ENCODE measurements around the gene HMGCL. TPM values are rescaled to one million over a fixed set of nuclear protein-coding genes. Genes with fewer than 3 reads are reported as not detected.
"Not testable (repeated sequence)": the region's sequence is repeated elsewhere in the genome, so short reads cannot be mapped to it uniquely, and the experiment has no call there.

The HMGCL gene
- total RNA-seq, 1 donor = 39.8 TPM

GRCh38 chr1:23803674-23804073 is 21.6 kb downstream of the HMGCL start:
- H3K27me3 ChIP-seq (ENCODE audit: insufficient read depth, low read length) = no peaks in the 10 kb centered on the region
- TF ChIP-seq CTCF (IDR thresholded peaks at IDR 0.05; ENCODE audit: extremely low read depth, low read depth, low read length) = no peak
- H3K79me2 ChIP-seq (ENCODE audit: insufficient read depth, low read length) = no peaks in the 10 kb centered on the region
- H2AFZ ChIP-seq (ENCODE audit: low read length) = no peak overlapping the region
- no peaks in the 10 kb centered on the region for H3K9me3 ChIP-seq (ENCODE audit: low read depth, low read length)
- H3K4me3 ChIP-seq (ENCODE audit: insufficient read depth, low read length) = no peak overlapping the region
- H3K4me2 ChIP-seq (ENCODE audit: insufficient read depth, low read length) = no peak overlapping the region
- H3K4me1 ChIP-seq (ENCODE audit: insufficient read depth, low read length) = peaks cover 16% of the 10 kb centered on the region
- peaks cover 23% of the 10 kb centered on the region for H3K36me3 ChIP-seq (ENCODE audit: insufficient read depth, low read length)
- no peak overlapping the region for H3K27ac ChIP-seq (ENCODE audit: low read depth, low read length)
- H4K20me1 ChIP-seq (ENCODE audit: insufficient read depth, low read length) = no peaks in the 10 kb centered on the region
- DNase-seq (ENCODE audit: insufficient read length, low spot score, missing footprints) = no peak

- H3K27ac ChIP-seq (ENCODE audit: low read depth, low read length); H4K20me1 ChIP-seq (ENCODE audit: insufficient read depth, low read length): not testable (repeated sequence)
Measured at GRCh38 chr1:23802809-23803342, 22.4 kb downstream of the HMGCL start.

GRCh38 chr1:23801876-23802275 is 23.4 kb downstream of the HMGCL start:
- no peak overlapping the region for H3K27ac ChIP-seq (ENCODE audit: low read depth, low read length)
- H3K36me3 ChIP-seq (ENCODE audit: insufficient read depth, low read length) = peaks cover 33% of the 10 kb centered on the region
- no peaks in the 10 kb centered on the region for H3K9me3 ChIP-seq (ENCODE audit: low read depth, low read length)
- no peaks in the 10 kb centered on the region for H3K27me3 ChIP-seq (ENCODE audit: insufficient read depth, low read length)
- peak overlapping the region; percentile 97 for H3K4me2 ChIP-seq (ENCODE audit: insufficient read depth, low read length)
- no peak overlapping the region for H3K4me3 ChIP-seq (ENCODE audit: insufficient read depth, low read length)
- peaks cover 16% of the 10 kb centered on the region for H3K4me1 ChIP-seq (ENCODE audit: insufficient read depth, low read length)
- H2AFZ ChIP-seq (ENCODE audit: low read length) = no peak overlapping the region
- no peaks in the 10 kb centered on the region for H3K79me2 ChIP-seq (ENCODE audit: insufficient read depth, low read length)
- peak; percentile 65 for DNase-seq (ENCODE audit: insufficient read length, low spot score, missing footprints)
- TF ChIP-seq CTCF (IDR thresholded peaks at IDR 0.05; ENCODE audit: extremely low read depth, low read depth, low read length) = no peak
- no peaks in the 10 kb centered on the region for H4K20me1 ChIP-seq (ENCODE audit: insufficient read depth, low read length)

More at GRCh38 chr1:23802809-23803342, 22.4 kb downstream of the HMGCL start:
- Histone ChIP-seq H3K4me1 (ENCODE audit: insufficient read depth, low read length) (peaks cover 16% of the 10 kb centered on the region), H3K36me3 (ENCODE audit: insufficient read depth, low read length) (peaks cover 26% of the 10 kb centered on the region)
- H3K9me3 ChIP-seq (ENCODE audit: low read depth, low read length); H2AFZ ChIP-seq (ENCODE audit: low read length); DNase-seq (ENCODE audit: insufficient read length, low spot score, missing footprints); H3K4me3 ChIP-seq (ENCODE audit: insufficient read depth, low read length); H3K27me3 ChIP-seq (ENCODE audit: insufficient read depth, low read length); H3K79me2 ChIP-seq (ENCODE audit: insufficient read depth, low read length); H3K4me2 ChIP-seq (ENCODE audit: insufficient read depth, low read length): not testable (repeated sequence)

- Histone ChIP-seq H3K4me3 (ENCODE audit: insufficient read depth, low read length) (peak overlapping the region; percentile 92), H2AFZ (ENCODE audit: low read length) (peak overlapping the region; percentile 74), H3K9me3 (ENCODE audit: low read depth, low read length) (no peaks in the 10 kb centered on the region), H3K79me2 (ENCODE audit: insufficient read depth, low read length) (no peaks in the 10 kb centered on the region), H3K27ac (ENCODE audit: low read depth, low read length) (peak overlapping the region; percentile 63), H4K20me1 (ENCODE audit: insufficient read depth, low read length) (no peaks in the 10 kb centered on the region), H3K4me1 (ENCODE audit: insufficient read depth, low read length) (peaks cover 16% of the 10 kb centered on the region), H3K4me2 (ENCODE audit: insufficient read depth, low read length) (peak overlapping the region; percentile 97), H3K36me3 (ENCODE audit: insufficient read depth, low read length) (peaks cover 34% of the 10 kb centered on the region), H3K27me3 (ENCODE audit: insufficient read depth, low read length) (no peaks in the 10 kb centered on the region)
- TF ChIP-seq CTCF (IDR thresholded peaks at IDR 0.05; ENCODE audit: extremely low read depth, low read depth, low read length) = no peak
- DNase-seq (ENCODE audit: insufficient read length, low spot score, missing footprints) = peak; percentile 84
Measured at GRCh38 chr1:23801338-23801748, 23.9 kb downstream of the HMGCL start.

Measured in osteoblast (primary cell).